SW480 (cell line): ENCODE results near the gene PGK1.
"Not testable (repeated sequence)": the region's sequence is repeated elsewhere in the genome, so short reads cannot be mapped to it uniquely, and the experiment has no call there.

Experiments used
- DNase-seq: peaks from one replicate; pipeline ENCODE4 v3.0.0-alpha.2; 2016; ENCODE audit warnings: low spot score

The PGK1 gene

GRCh38 chrX:78116365-78116764, 12.3 kb downstream of the PGK1 start:
- DNase-seq: no peak

- no peak for DNase-seq
Observed at GRCh38 chrX:78116766-78117165, 12.7 kb downstream of the PGK1 start.

GRCh38 chrX:78118628-78119027, 14.6 kb downstream of the PGK1 start:
- no peak for DNase-seq

- peak; percentile 14 for DNase-seq
Observed at GRCh38 chrX:78119521-78120227, 15.6 kb downstream of the PGK1 start.

GRCh38 chrX:78123190-78123589, 19.1 kb downstream of the PGK1 start:
- peak; percentile 15 for DNase-seq

GRCh38 chrX:78124307-78124706, 20.3 kb downstream of the PGK1 start:
- peak; percentile 18 for DNase-seq

GRCh38 chrX:78125148-78125547, 21.1 kb downstream of the PGK1 start:
- no peak for DNase-seq

- DNase-seq: not testable (repeated sequence)
Observed at GRCh38 chrX:78125781-78126180, 21.7 kb downstream of the PGK1 start.

- no peak for DNase-seq
Observed at GRCh38 chrX:78129714-78130113, 25.7 kb downstream of the PGK1 start.

- no peak for DNase-seq
Observed at GRCh38 chrX:78130396-78130795, 26.3 kb downstream of the PGK1 start.

GRCh38 chrX:78131117-78131516, 27.1 kb downstream of the PGK1 start:
- DNase-seq: no peak

GRCh38 chrX:78133238-78133960, 29.4 kb downstream of the PGK1 start:
- no peak for DNase-seq

- DNase-seq: peak; percentile 82
Observed at GRCh38 chrX:78139160-78140123, 35.4 kb downstream of the PGK1 start, which contains the start of gene TAF9B. TSS of gene TAF9B (minus strand) at chrX:78139650. CDS start at chrX:78139611, 39 bp downstream.

- DNase-seq: no peak
Observed at GRCh38 chrX:78140206-78140605, 36.2 kb downstream of the PGK1 start.

- DNase-seq: not testable (repeated sequence)
Observed at GRCh38 chrX:78147002-78147540, 43.0 kb downstream of the PGK1 start.

- DNase-seq: not testable (repeated sequence)
Observed at GRCh38 chrX:78157373-78157772, 53.3 kb downstream of the PGK1 start.

- not testable (repeated sequence) for DNase-seq
Observed at GRCh38 chrX:78157846-78158245, 53.8 kb downstream of the PGK1 start.

GRCh38 chrX:78160711-78161110, 56.7 kb downstream of the PGK1 start:
- not testable (repeated sequence) for DNase-seq

- DNase-seq: not testable (repeated sequence)
Observed at GRCh38 chrX:78163175-78163574, 59.1 kb downstream of the PGK1 start.

GRCh38 chrX:78165425-78165824, 61.4 kb downstream of the PGK1 start:
- no peak for DNase-seq

- no peak for DNase-seq
Observed at GRCh38 chrX:78168065-78168464, 64.0 kb downstream of the PGK1 start.
